ENCODE results near the gene SPEN. TPM values are rescaled to one million over a fixed set of nuclear protein-coding genes. Genes with fewer than 3 reads are reported as not detected.
A peak's percentile ranks its signal among the peaks of the same experiment; 100 is the strongest.
"Not testable (repeated sequence)": the region's sequence is repeated elsewhere in the genome, so short reads cannot be mapped to it uniquely, and the experiment has no call there.

The SPEN gene
- total and polyA plus RNA-seq, 12 donors: 16.4 to 51.2 (median 30.7) TPM

GRCh38 chr1:15886611-15887167 lies 39.2 kb downstream of the SPEN start:
- no peak for TF ChIP-seq POLR2A (IDR thresholded peaks at IDR 0.05)
- peak in 1 of 6 experiments; percentile 13 for TF ChIP-seq CTCF (IDR thresholded peaks at IDR 0.05)
- Histone ChIP-seq H3K9me3 (replicated peaks in 1 of 3) (no peaks in the 10 kb centered on the region), H3K27me3 (no peaks in the 10 kb centered on the region), H3K27ac (peak overlapping the region; percentile 85 to 94 (median 91)), H3K36me3 (replicated peaks in 1 of 2) (no peaks in the 10 kb centered on the region), H3K4me3 (peak overlapping the region in 1 of 4 donors; percentile 43), H3K4me1 (replicated peaks in 1 of 2) (peaks cover 29 to 60% of the 10 kb centered on the region in 2 donors)
- intact Hi-C loops (cut with DNase I): no loop called here
- DNase-seq: no peak
- 26 to 31% (median 27%) methylated on average over 4 of the region's 4 CpGs for whole genome bisulfite sequencing, 4 donors

- intact Hi-C loops (cut with DNase I); H3K9me3 ChIP-seq (replicated peaks in 1 of 3); H3K4me3 ChIP-seq; H3K36me3 ChIP-seq (replicated peaks in 1 of 2); H3K27me3 ChIP-seq; DNase-seq: not testable (repeated sequence)
- Histone ChIP-seq H3K27ac (peak overlapping the region in 4 of 5 donors; percentile 2 to 45 (median 14)), H3K4me1 (replicated peaks in 1 of 2) (peaks cover 13 to 30% of the 10 kb centered on the region in 2 donors)
- WGBS, 4 donors: 77 to 86% (median 80%) methylated on average over 6 of the region's 6 CpGs
Measured at GRCh38 chr1:15892857-15893599, 45.5 kb downstream of the SPEN start.

- no peak overlapping the region for H3K27ac ChIP-seq
- no peaks in the 10 kb centered on the region for H3K36me3 ChIP-seq (replicated peaks in 1 of 2)
- H3K9me3 ChIP-seq (replicated peaks in 1 of 3): no peaks in the 10 kb centered on the region
- peaks cover 9 to 27% of the 10 kb centered on the region in 2 donors for H3K4me1 ChIP-seq (replicated peaks in 1 of 2)
- intact Hi-C loops (cut with DNase I): no loop called here
- no peak for DNase-seq
- no peaks in the 10 kb centered on the region for H3K27me3 ChIP-seq
- no peak overlapping the region for H3K4me3 ChIP-seq
- TF ChIP-seq POLR2A (IDR thresholded peaks at IDR 0.05) (no peak), CTCF (IDR thresholded peaks at IDR 0.05) (no peak)
Measured at GRCh38 chr1:15895233-15895632, 47.7 kb downstream of the SPEN start.

- intact Hi-C loops (cut with DNase I); H3K4me3 ChIP-seq; H3K27me3 ChIP-seq; H3K36me3 ChIP-seq (replicated peaks in 1 of 2); H3K9me3 ChIP-seq (replicated peaks in 1 of 3); DNase-seq; H3K27ac ChIP-seq: not testable (repeated sequence)
- peaks cover 0 to 26% of the 10 kb centered on the region in 2 donors for H3K4me1 ChIP-seq (replicated peaks in 1 of 2)
- 95 to 97% (median 96%) methylated on average over 20 of the region's 20 CpGs for WGBS, 4 donors
Measured at GRCh38 chr1:15896841-15897610, 49.5 kb downstream of the SPEN start.

- no peak for DNase-seq
- H3K4me3 ChIP-seq: no peak overlapping the region
- H3K27me3 ChIP-seq: no peaks in the 10 kb centered on the region
- no peaks in the 10 kb centered on the region for H3K9me3 ChIP-seq (replicated peaks in 1 of 3)
- TF ChIP-seq CTCF (IDR thresholded peaks at IDR 0.05): no peak
- TF ChIP-seq POLR2A (IDR thresholded peaks at IDR 0.05): no peak
- H3K27ac ChIP-seq: no peak overlapping the region
- 94 to 96% (median 95%) methylated on average over 9 of the region's 9 CpGs for WGBS, 4 donors
- intact Hi-C loops (cut with DNase I): no loop called here
- peaks cover 0 to 22% of the 10 kb centered on the region in 2 donors for H3K4me1 ChIP-seq (replicated peaks in 1 of 2)
- no peaks in the 10 kb centered on the region for H3K36me3 ChIP-seq (replicated peaks in 1 of 2)
Measured at GRCh38 chr1:15899266-15899665, 51.8 kb downstream of the SPEN start.
